Measurements from ENCODE around the gene ELMO1. TPM values are rescaled to one million over a fixed set of nuclear protein-coding genes. Genes with fewer than 3 reads are reported as not detected.

ELMO1 gene
- polyA plus RNA-seq, 2 of the 4 experiments (the other 2 are of a cell fraction): 2.3 to 6.1 TPM

- H3K9me3 ChIP-seq: no peaks in the 10 kb centered on the region
- 56% methylated on average over 6 of the region's 6 CpGs for WGBS (ENCODE audit: missing lambda C conversion rate)
- FAIRE-seq (no peak), ATAC-seq (no peak), DNase-seq (ENCODE audit: low read depth in 1 of 2, low spot score in 1 of 2) (no peak)
- ChIA-PET POLR2A (no interaction called here), CTCF (interaction anchor here (1.0 to 1.2 kb wide), 2 partner anchors 11 to 73 kb away, joined by 3 to 5 read pairs; no protein-coding TSS in a partner anchor)
- H3K4me3 ChIP-seq: no peak overlapping the region
- TF ChIP-seq NR3C1 (IDR thresholded peaks at IDR 0.05): no peak
- TF ChIP-seq SMC3 (IDR thresholded peaks at IDR 0.05): no peak
- TF ChIP-seq KDM1A (IDR thresholded peaks at IDR 0.05; ENCODE audit: low read depth): no peak
- TF ChIP-seq HOXB13 (CRISPR knock-in tag; IDR thresholded peaks at IDR 0.05; ENCODE audit: low read depth): no peak
- TF ChIP-seq, protein P1, sequence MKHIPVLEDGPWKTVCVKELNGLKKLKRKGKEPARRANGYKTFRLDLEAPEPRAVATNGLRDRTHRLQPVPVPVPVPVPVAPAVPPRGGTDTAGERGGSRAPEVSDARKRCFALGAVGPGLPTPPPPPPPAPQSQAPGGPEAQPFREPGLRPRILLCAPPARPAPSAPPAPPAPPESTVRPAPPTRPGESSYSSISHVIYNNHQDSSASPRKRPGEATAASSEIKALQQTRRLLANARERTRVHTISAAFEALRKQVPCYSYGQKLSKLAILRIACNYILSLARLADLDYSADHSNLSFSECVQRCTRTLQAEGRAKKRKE (CRISPR knock-in tag; IDR thresholded peaks at IDR 0.05; ENCODE audit: low read depth): no peak
- TF ChIP-seq CHD4 (IDR thresholded peaks at IDR 0.05; ENCODE audit: borderline replicate concordance): no peak
- TF ChIP-seq, protein P2, sequence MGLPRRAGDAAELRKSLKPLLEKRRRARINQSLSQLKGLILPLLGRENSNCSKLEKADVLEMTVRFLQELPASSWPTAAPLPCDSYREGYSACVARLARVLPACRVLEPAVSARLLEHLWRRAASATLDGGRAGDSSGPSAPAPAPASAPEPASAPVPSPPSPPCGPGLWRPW (IDR thresholded peaks at IDR 0.05): no peak
- TF ChIP-seq ESRRA (IDR thresholded peaks at IDR 0.05; ENCODE audit: borderline replicate concordance, low read length): no peak
- TF ChIP-seq CTCF (IDR thresholded peaks at IDR 0.05): no peak
- no peak for TF ChIP-seq NPAS2 (CRISPR knock-in tag; IDR thresholded peaks at IDR 0.05; ENCODE audit: borderline replicate concordance)
- no peak for TF ChIP-seq MAFK (IDR thresholded peaks at IDR 0.05; ENCODE audit: partially characterized antibody)
- TF ChIP-seq HDAC2 (IDR thresholded peaks at IDR 0.05): no peak
- TF ChIP-seq PHF8 (IDR thresholded peaks at IDR 0.05; ENCODE audit: borderline replicate concordance, low read depth): no peak
- TF ChIP-seq RAD21 (conservative IDR thresholded peaks at IDR 0.05 in 1 of 2, IDR thresholded peaks at IDR 0.05 in 1 of 2): no peak
- no peak for TF ChIP-seq ZFP36 (IDR thresholded peaks at IDR 0.05; ENCODE audit: borderline replicate concordance, partially characterized antibody)
- H3K27ac ChIP-seq: no peak overlapping the region
- peaks cover 12% of the 10 kb centered on the region for H3K4me1 ChIP-seq
- H3K4me2 ChIP-seq: no peak overlapping the region
Observed at GRCh38 chr7:37420946-37421695, 27.5 kb downstream of the ELMO1 start.

GRCh38 chr7:37419496-37419895, 29.2 kb downstream of the ELMO1 start:
- Histone ChIP-seq H3K4me2 (no peak overlapping the region), H3K4me3 (no peak overlapping the region), H3K4me1 (peaks cover 28% of the 10 kb centered on the region), H3K9me3 (no peaks in the 10 kb centered on the region), H3K27ac (no peak overlapping the region)
- POLR2A ChIA-PET: no interaction called here
- ATAC-seq (no peak), DNase-seq (ENCODE audit: low read depth in 1 of 2, low spot score in 1 of 2) (no peak), FAIRE-seq (no peak)
- no peak for TF ChIP-seq ZFP36 (IDR thresholded peaks at IDR 0.05; ENCODE audit: borderline replicate concordance, partially characterized antibody)
- TF ChIP-seq, protein P3, sequence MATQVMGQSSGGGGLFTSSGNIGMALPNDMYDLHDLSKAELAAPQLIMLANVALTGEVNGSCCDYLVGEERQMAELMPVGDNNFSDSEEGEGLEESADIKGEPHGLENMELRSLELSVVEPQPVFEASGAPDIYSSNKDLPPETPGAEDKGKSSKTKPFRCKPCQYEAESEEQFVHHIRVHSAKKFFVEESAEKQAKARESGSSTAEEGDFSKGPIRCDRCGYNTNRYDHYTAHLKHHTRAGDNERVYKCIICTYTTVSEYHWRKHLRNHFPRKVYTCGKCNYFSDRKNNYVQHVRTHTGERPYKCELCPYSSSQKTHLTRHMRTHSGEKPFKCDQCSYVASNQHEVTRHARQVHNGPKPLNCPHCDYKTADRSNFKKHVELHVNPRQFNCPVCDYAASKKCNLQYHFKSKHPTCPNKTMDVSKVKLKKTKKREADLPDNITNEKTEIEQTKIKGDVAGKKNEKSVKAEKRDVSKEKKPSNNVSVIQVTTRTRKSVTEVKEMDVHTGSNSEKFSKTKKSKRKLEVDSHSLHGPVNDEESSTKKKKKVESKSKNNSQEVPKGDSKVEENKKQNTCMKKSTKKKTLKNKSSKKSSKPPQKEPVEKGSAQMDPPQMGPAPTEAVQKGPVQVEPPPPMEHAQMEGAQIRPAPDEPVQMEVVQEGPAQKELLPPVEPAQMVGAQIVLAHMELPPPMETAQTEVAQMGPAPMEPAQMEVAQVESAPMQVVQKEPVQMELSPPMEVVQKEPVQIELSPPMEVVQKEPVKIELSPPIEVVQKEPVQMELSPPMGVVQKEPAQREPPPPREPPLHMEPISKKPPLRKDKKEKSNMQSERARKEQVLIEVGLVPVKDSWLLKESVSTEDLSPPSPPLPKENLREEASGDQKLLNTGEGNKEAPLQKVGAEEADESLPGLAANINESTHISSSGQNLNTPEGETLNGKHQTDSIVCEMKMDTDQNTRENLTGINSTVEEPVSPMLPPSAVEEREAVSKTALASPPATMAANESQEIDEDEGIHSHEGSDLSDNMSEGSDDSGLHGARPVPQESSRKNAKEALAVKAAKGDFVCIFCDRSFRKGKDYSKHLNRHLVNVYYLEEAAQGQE (IDR thresholded peaks at IDR 0.05): no peak
- TF ChIP-seq, protein P4, sequence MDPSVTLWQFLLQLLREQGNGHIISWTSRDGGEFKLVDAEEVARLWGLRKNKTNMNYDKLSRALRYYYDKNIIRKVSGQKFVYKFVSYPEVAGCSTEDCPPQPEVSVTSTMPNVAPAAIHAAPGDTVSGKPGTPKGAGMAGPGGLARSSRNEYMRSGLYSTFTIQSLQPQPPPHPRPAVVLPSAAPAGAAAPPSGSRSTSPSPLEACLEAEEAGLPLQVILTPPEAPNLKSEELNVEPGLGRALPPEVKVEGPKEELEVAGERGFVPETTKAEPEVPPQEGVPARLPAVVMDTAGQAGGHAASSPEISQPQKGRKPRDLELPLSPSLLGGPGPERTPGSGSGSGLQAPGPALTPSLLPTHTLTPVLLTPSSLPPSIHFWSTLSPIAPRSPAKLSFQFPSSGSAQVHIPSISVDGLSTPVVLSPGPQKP (IDR thresholded peaks at IDR 0.05; ENCODE audit: low read depth, low read length): no peak
- no peak for TF ChIP-seq MAX (IDR thresholded peaks at IDR 0.05)
- no peak for TF ChIP-seq NR3C1 (IDR thresholded peaks at IDR 0.05)
- TF ChIP-seq RARB (CRISPR knock-in tag; IDR thresholded peaks at IDR 0.05): no peak
- no peak for TF ChIP-seq GATA3 (IDR thresholded peaks at IDR 0.05; ENCODE audit: borderline replicate concordance)
- TF ChIP-seq BHLHE40 (IDR thresholded peaks at IDR 0.05; ENCODE audit: low read depth, low read length): no peak
- no peak for TF ChIP-seq POLR2A (IDR thresholded peaks at IDR 0.05; ENCODE audit: low read length)
- TF ChIP-seq RNF2 (IDR thresholded peaks at IDR 0.05; ENCODE audit: borderline replicate concordance, low read depth): no peak
- TF ChIP-seq HMGXB4 (CRISPR knock-in tag; IDR thresholded peaks at IDR 0.05; ENCODE audit: borderline replicate concordance): no peak
- CTCF ChIA-PET: interaction anchor here (1.2 kb wide), 1 partner anchor 75 kb away, joined by 5 read pairs; no protein-coding TSS in a partner anchor

Data from A549 (cell line).